Measurements from ENCODE around the gene CST7. TPM values are rescaled to one million over a fixed set of nuclear protein-coding genes. Genes with fewer than 3 reads are reported as not detected.

Gene CST7
- total RNA-seq, 1 experiment from 2014 or later: 77.4 TPM

GRCh38 chr20:24950836-24951525, 1.9 kb downstream of the CST7 start:
- peak; percentile 27 for DNase-seq (ENCODE audit: low read depth)

GRCh38 chr20:24951536-24952083, 2.5 kb downstream of the CST7 start:
- DNase-seq (ENCODE audit: low read depth): no peak

- DNase-seq (ENCODE audit: low read depth): no peak
These were observed 3.5 kb downstream of the CST7 start for GRCh38 chr20:24952376-24953208.

- no peak for DNase-seq (ENCODE audit: low read depth)
These were observed 4.1 kb downstream of the CST7 start for GRCh38 chr20:24953209-24953575.

- DNase-seq (ENCODE audit: low read depth): no peak
These were observed 4.6 kb downstream of the CST7 start for GRCh38 chr20:24953621-24954133.

- no peak for DNase-seq (ENCODE audit: low read depth)
These were observed 5.1 kb downstream of the CST7 start for GRCh38 chr20:24954151-24954550.

- no peak for DNase-seq (ENCODE audit: low read depth)
These were observed 5.5 kb downstream of the CST7 start for GRCh38 chr20:24954566-24954965.

GRCh38 chr20:24955045-24955444, 6.0 kb downstream of the CST7 start:
- no peak for DNase-seq (ENCODE audit: low read depth)

GRCh38 chr20:24956001-24956841, 7.2 kb downstream of the CST7 start:
- DNase-seq (ENCODE audit: low read depth): no peak

GRCh38 chr20:24957326-24958016, 8.4 kb downstream of the CST7 start:
- DNase-seq (ENCODE audit: low read depth): no peak

- DNase-seq (ENCODE audit: low read depth): no peak
These were observed 9.7 kb downstream of the CST7 start for GRCh38 chr20:24958506-24959385.

- DNase-seq (ENCODE audit: low read depth): no peak
These were observed 10.7 kb downstream of the CST7 start for GRCh38 chr20:24959591-24960301.

- DNase-seq (ENCODE audit: low read depth): no peak
These were observed 11.3 kb downstream of the CST7 start for GRCh38 chr20:24960302-24960801.

- no peak for DNase-seq (ENCODE audit: low read depth)
These were observed 11.8 kb downstream of the CST7 start for GRCh38 chr20:24960861-24961260.

- no peak for DNase-seq (ENCODE audit: low read depth)
These were observed 12.5 kb downstream of the CST7 start for GRCh38 chr20:24961384-24962181.

- DNase-seq (ENCODE audit: low read depth): no peak
These were observed 13.1 kb downstream of the CST7 start for GRCh38 chr20:24962182-24962492.

- no peak for DNase-seq (ENCODE audit: low read depth)
These were observed 13.4 kb downstream of the CST7 start for GRCh38 chr20:24962510-24962909.

- no peak for DNase-seq (ENCODE audit: low read depth)
These were observed 14.8 kb downstream of the CST7 start for GRCh38 chr20:24963672-24964505.

Data from RPMI7951 (cell line).